Measurements from ENCODE around the gene WNT16. TPM values are rescaled to one million over a fixed set of nuclear protein-coding genes. Genes with fewer than 3 reads are reported as not detected.

Gene WNT16
- polyA plus RNA-seq, 4 donors: 0.10 to 0.30 TPM; not detected in 2

DNA sequence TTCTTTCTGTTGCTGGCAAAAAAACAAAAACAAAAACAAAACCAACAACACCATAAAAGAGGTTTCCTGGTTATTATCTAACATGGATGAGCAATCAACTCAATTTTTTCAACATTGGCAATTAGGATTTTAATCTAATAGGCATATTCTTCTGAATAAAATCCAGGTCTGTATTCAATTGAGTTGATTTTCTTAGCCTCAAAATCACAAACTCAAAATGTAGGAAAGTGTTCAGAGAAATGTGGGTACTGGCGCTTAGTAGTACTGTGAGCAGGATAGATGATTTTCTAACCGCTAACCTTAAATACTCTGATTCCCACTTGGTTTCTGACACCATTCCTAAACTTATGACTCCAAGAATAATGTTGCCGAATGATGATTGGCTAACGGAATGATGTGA, 5.6 kb downstream of the WNT16 start:
- Histone ChIP-seq H3K4me1 (ENCODE audit: control insufficient read depth in 3 of 3, insufficient read depth in 2 of 3, low read depth in 1 of 3, low read length in 2 of 3) (peaks cover 4 to 12% (median 8%) of the 10 kb centered on the region in 3 donors), H3K36me3 (ENCODE audit: control insufficient read depth in 3 of 3, insufficient read depth in 2 of 3, low read depth in 1 of 3, low read length in 3 of 3) (no peaks in the 10 kb centered on the region), H3K9me3 (ENCODE audit: control insufficient read depth in 2 of 2, insufficient read depth in 1 of 2, low read depth in 1 of 2, low read length in 1 of 2) (peaks cover 0 to 3% of the 10 kb centered on the region in 2 donors), H3K27ac (ENCODE audit: low read depth in 1 of 3, low read length in 2 of 3) (no peak overlapping the region), H3K4me3 (ENCODE audit: low read depth in 1 of 3, low read length in 3 of 3) (no peak overlapping the region), H3K27me3 (ENCODE audit: control insufficient read depth in 3 of 3, insufficient read depth in 3 of 3, low read length in 3 of 3) (peaks cover 4 to 29% (median 13%) of the 10 kb centered on the region in 3 donors)
- DNase-seq: no peak
- no peak for FAIRE-seq
- WGBS, 3 donors: 96 to 100% (median 97%) methylated on average over 4 of the region's 4 CpGs

GRCh38 chr7:121334875-121335648, 6.3 kb downstream of the WNT16 start:
- Histone ChIP-seq H3K27me3 (ENCODE audit: control insufficient read depth in 3 of 3, insufficient read depth in 3 of 3, low read length in 3 of 3) (peaks cover 0 to 22% (median 7%) of the 10 kb centered on the region in 3 donors), H3K36me3 (ENCODE audit: control insufficient read depth in 3 of 3, insufficient read depth in 2 of 3, low read depth in 1 of 3, low read length in 3 of 3) (no peaks in the 10 kb centered on the region), H3K9me3 (ENCODE audit: control insufficient read depth in 2 of 2, insufficient read depth in 1 of 2, low read depth in 1 of 2, low read length in 1 of 2) (no peaks in the 10 kb centered on the region), H3K27ac (ENCODE audit: low read depth in 1 of 3, low read length in 2 of 3) (no peak overlapping the region), H3K4me1 (ENCODE audit: control insufficient read depth in 3 of 3, insufficient read depth in 2 of 3, low read depth in 1 of 3, low read length in 2 of 3) (peaks cover 0 to 5% (median 4%) of the 10 kb centered on the region in 3 donors), H3K4me3 (ENCODE audit: low read depth in 1 of 3, low read length in 3 of 3) (no peak overlapping the region)
- DNase-seq (no peak), FAIRE-seq (no peak)
- 82 to 84% (median 84%) methylated on average over 10 of the region's 10 CpGs for WGBS, 3 donors

DNA sequence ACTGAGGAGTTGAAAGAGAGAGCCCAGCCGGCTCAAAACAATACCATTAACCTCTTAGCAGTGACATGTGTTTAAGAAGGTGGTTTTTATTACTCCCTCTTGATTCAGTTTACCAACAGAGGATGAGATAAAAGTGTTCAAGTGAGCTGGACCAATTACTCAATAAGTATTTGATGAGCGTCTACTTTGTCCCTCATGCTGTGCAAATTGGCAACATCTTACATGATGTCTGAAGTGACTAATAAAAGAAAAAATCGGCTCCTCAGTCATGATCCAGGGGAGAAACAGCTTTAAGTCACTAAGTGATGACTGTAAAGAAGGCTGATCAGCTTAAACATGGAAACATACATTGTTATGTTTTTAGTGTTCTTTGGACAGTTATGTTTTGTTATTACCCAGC, 7.8 kb downstream of the WNT16 start:
- Histone ChIP-seq H3K9me3 (ENCODE audit: control insufficient read depth in 2 of 2, insufficient read depth in 1 of 2, low read depth in 1 of 2, low read length in 1 of 2) (no peaks in the 10 kb centered on the region), H3K36me3 (ENCODE audit: control insufficient read depth in 3 of 3, insufficient read depth in 2 of 3, low read depth in 1 of 3, low read length in 3 of 3) (no peaks in the 10 kb centered on the region), H3K27me3 (ENCODE audit: control insufficient read depth in 3 of 3, insufficient read depth in 3 of 3, low read length in 3 of 3) (peaks cover 0 to 14% (median 2%) of the 10 kb centered on the region in 3 donors), H3K4me1 (ENCODE audit: control insufficient read depth in 3 of 3, insufficient read depth in 2 of 3, low read depth in 1 of 3, low read length in 2 of 3) (no peaks in the 10 kb centered on the region), H3K4me3 (ENCODE audit: low read depth in 1 of 3, low read length in 3 of 3) (no peak overlapping the region), H3K27ac (ENCODE audit: low read depth in 1 of 3, low read length in 2 of 3) (no peak overlapping the region)
- DNase-seq: no peak
- 57 to 70% (median 59%) methylated on average over 3 of the region's 3 CpGs for WGBS, 3 donors
- FAIRE-seq: no peak

DNA sequence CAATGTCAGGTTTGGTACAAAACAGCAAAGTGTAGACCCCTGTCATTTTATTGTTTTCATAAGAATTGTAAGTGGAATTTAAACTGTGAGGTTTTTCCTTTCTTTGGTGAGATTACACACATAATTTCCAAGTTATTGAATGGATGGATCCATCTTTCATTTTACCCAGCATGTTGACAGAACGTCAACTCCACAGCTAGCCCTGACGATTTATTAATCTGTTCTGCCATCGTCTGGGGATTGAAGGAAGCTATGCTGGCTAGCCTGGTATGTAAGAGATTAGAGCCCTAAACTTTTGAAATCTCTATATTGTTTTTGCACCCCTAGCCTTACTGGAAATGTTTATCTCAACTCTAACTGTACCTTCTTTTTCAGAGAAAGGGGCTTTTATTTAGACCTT, 8.6 kb downstream of the WNT16 start:
- H3K4me1 ChIP-seq (ENCODE audit: control insufficient read depth in 3 of 3, insufficient read depth in 2 of 3, low read depth in 1 of 3, low read length in 2 of 3): no peaks in the 10 kb centered on the region
- H3K4me3 ChIP-seq (ENCODE audit: low read depth in 1 of 3, low read length in 3 of 3): no peak overlapping the region
- H3K27me3 ChIP-seq (ENCODE audit: control insufficient read depth in 3 of 3, insufficient read depth in 3 of 3, low read length in 3 of 3): peaks cover 0 to 8% (median 0%) of the 10 kb centered on the region in 3 donors
- FAIRE-seq: no peak
- no peak for DNase-seq
- no peak overlapping the region for H3K27ac ChIP-seq (ENCODE audit: low read depth in 1 of 3, low read length in 2 of 3)
- H3K36me3 ChIP-seq (ENCODE audit: control insufficient read depth in 3 of 3, insufficient read depth in 2 of 3, low read depth in 1 of 3, low read length in 3 of 3): no peaks in the 10 kb centered on the region
- 11 to 18% (median 12%) methylated on average over 3 of the region's 3 CpGs for WGBS, 3 donors
- no peaks in the 10 kb centered on the region for H3K9me3 ChIP-seq (ENCODE audit: control insufficient read depth in 2 of 2, insufficient read depth in 1 of 2, low read depth in 1 of 2, low read length in 1 of 2)

- no peak for FAIRE-seq
- no peaks in the 10 kb centered on the region for H3K36me3 ChIP-seq (ENCODE audit: control insufficient read depth in 3 of 3, insufficient read depth in 2 of 3, low read depth in 1 of 3, low read length in 3 of 3)
- 66 to 84% (median 78%) methylated on average over 5 of the region's 5 CpGs for WGBS, 3 donors
Observed at GRCh38 chr7:121339082-121339481, 10.3 kb downstream of the WNT16 start.

GRCh38 chr7:121341933-121342332, 13.1 kb downstream of the WNT16 start:
- no peak overlapping the region for H3K27ac ChIP-seq (ENCODE audit: low read depth in 1 of 3, low read length in 2 of 3)
- H3K27me3 ChIP-seq (ENCODE audit: control insufficient read depth in 3 of 3, insufficient read depth in 3 of 3, low read length in 3 of 3): no peaks in the 10 kb centered on the region
- DNase-seq (no peak), FAIRE-seq (no peak)
- no peaks in the 10 kb centered on the region for H3K9me3 ChIP-seq (ENCODE audit: control insufficient read depth in 2 of 2, insufficient read depth in 1 of 2, low read depth in 1 of 2, low read length in 1 of 2)
- H3K4me1 ChIP-seq (ENCODE audit: control insufficient read depth in 3 of 3, insufficient read depth in 2 of 3, low read depth in 1 of 3, low read length in 2 of 3): no peaks in the 10 kb centered on the region
- H3K36me3 ChIP-seq (ENCODE audit: control insufficient read depth in 3 of 3, insufficient read depth in 2 of 3, low read depth in 1 of 3, low read length in 3 of 3): peaks cover 3 to 4% (median 4%) of the 10 kb centered on the region in 3 donors
- no peak overlapping the region for H3K4me3 ChIP-seq (ENCODE audit: low read depth in 1 of 3, low read length in 3 of 3)

More at GRCh38 chr7:121339082-121339481, 10.3 kb downstream of the WNT16 start:
- H3K27ac ChIP-seq (ENCODE audit: low read depth in 1 of 3, low read length in 2 of 3): no peak overlapping the region
- H3K27me3 ChIP-seq (ENCODE audit: control insufficient read depth in 3 of 3, insufficient read depth in 3 of 3, low read length in 3 of 3): peaks cover 0 to 8% (median 0%) of the 10 kb centered on the region in 3 donors
- H3K4me1 ChIP-seq (ENCODE audit: control insufficient read depth in 3 of 3, insufficient read depth in 2 of 3, low read depth in 1 of 3, low read length in 2 of 3): no peaks in the 10 kb centered on the region
- H3K4me3 ChIP-seq (ENCODE audit: low read depth in 1 of 3, low read length in 3 of 3): no peak overlapping the region
- no peak for DNase-seq
- H3K9me3 ChIP-seq (ENCODE audit: control insufficient read depth in 2 of 2, insufficient read depth in 1 of 2, low read depth in 1 of 2, low read length in 1 of 2): no peaks in the 10 kb centered on the region

GRCh38 chr7:121342631-121343030, 13.8 kb downstream of the WNT16 start:
- FAIRE-seq: no peak

GRCh38 chr7:121343302-121343701, 14.5 kb downstream of the WNT16 start:
- 69 to 86% (median 78%) methylated on average over 3 of the region's 3 CpGs for WGBS, 3 donors

More at GRCh38 chr7:121342631-121343030, 13.8 kb downstream of the WNT16 start:
- Histone ChIP-seq H3K4me3 (ENCODE audit: low read depth in 1 of 3, low read length in 3 of 3) (no peak overlapping the region), H3K36me3 (ENCODE audit: control insufficient read depth in 3 of 3, insufficient read depth in 2 of 3, low read depth in 1 of 3, low read length in 3 of 3) (peaks cover 4 to 7% (median 4%) of the 10 kb centered on the region in 3 donors), H3K9me3 (ENCODE audit: control insufficient read depth in 2 of 2, insufficient read depth in 1 of 2, low read depth in 1 of 2, low read length in 1 of 2) (no peaks in the 10 kb centered on the region), H3K4me1 (ENCODE audit: control insufficient read depth in 3 of 3, insufficient read depth in 2 of 3, low read depth in 1 of 3, low read length in 2 of 3) (no peaks in the 10 kb centered on the region), H3K27ac (ENCODE audit: low read depth in 1 of 3, low read length in 2 of 3) (no peak overlapping the region), H3K27me3 (ENCODE audit: control insufficient read depth in 3 of 3, insufficient read depth in 3 of 3, low read length in 3 of 3) (no peaks in the 10 kb centered on the region)
- DNase-seq: no peak
- 90 to 96% (median 95%) methylated on average over 4 of the region's 4 CpGs for WGBS, 3 donors

More at GRCh38 chr7:121343302-121343701, 14.5 kb downstream of the WNT16 start:
- Histone ChIP-seq H3K27ac (ENCODE audit: low read depth in 1 of 3, low read length in 2 of 3) (no peak overlapping the region), H3K9me3 (ENCODE audit: control insufficient read depth in 2 of 2, insufficient read depth in 1 of 2, low read depth in 1 of 2, low read length in 1 of 2) (no peaks in the 10 kb centered on the region), H3K4me3 (ENCODE audit: low read depth in 1 of 3, low read length in 3 of 3) (no peak overlapping the region), H3K36me3 (ENCODE audit: control insufficient read depth in 3 of 3, insufficient read depth in 2 of 3, low read depth in 1 of 3, low read length in 3 of 3) (peaks cover 4 to 7% (median 4%) of the 10 kb centered on the region in 3 donors), H3K4me1 (ENCODE audit: control insufficient read depth in 3 of 3, insufficient read depth in 2 of 3, low read depth in 1 of 3, low read length in 2 of 3) (no peaks in the 10 kb centered on the region), H3K27me3 (ENCODE audit: control insufficient read depth in 3 of 3, insufficient read depth in 3 of 3, low read length in 3 of 3) (no peaks in the 10 kb centered on the region)
- FAIRE-seq (no peak), DNase-seq (no peak)
